Activated effector memory CD4-positive, alpha-beta T cell treated with Interleukin-2 at 50 U/mL for 16 hours (primary cell): ENCODE measurements around the gene PLEKHA5.
"Not testable (repeated sequence)": the region's sequence is repeated elsewhere in the genome, so short reads cannot be mapped to it uniquely, and the experiment has no call there.

Source experiments
- DNase-seq: peaks from one replicate; pipeline ENCODE4 v3.0.0-alpha.2; 2020

PLEKHA5 gene

GRCh38 chr12:19170286-19170685 lies 40.8 kb downstream of the PLEKHA5 start:
- not testable (repeated sequence) for DNase-seq

GRCh38 chr12:19171731-19172130 lies 42.2 kb downstream of the PLEKHA5 start:
- no peak for DNase-seq

- no peak for DNase-seq
Measured at GRCh38 chr12:19177754-19178153, 48.2 kb downstream of the PLEKHA5 start.

GRCh38 chr12:19179986-19180385 lies 50.5 kb downstream of the PLEKHA5 start:
- DNase-seq = no peak

- DNase-seq = no peak
Measured at GRCh38 chr12:19181666-19182426, 52.3 kb downstream of the PLEKHA5 start.

- DNase-seq = no peak
Measured at GRCh38 chr12:19183121-19183838, 53.7 kb downstream of the PLEKHA5 start.

- DNase-seq = no peak
Measured at GRCh38 chr12:19185262-19185929, 55.9 kb downstream of the PLEKHA5 start.

GRCh38 chr12:19186722-19187661 lies 57.5 kb downstream of the PLEKHA5 start:
- no peak for DNase-seq

- no peak for DNase-seq
Measured at GRCh38 chr12:19189522-19189921, 60.0 kb downstream of the PLEKHA5 start.

GRCh38 chr12:19190292-19191031 lies 60.9 kb downstream of the PLEKHA5 start:
- no peak for DNase-seq

- no peak for DNase-seq
Measured at GRCh38 chr12:19191089-19191488, 61.6 kb downstream of the PLEKHA5 start.

- no peak for DNase-seq
Measured at GRCh38 chr12:19191563-19191962, 62.0 kb downstream of the PLEKHA5 start.

- no peak for DNase-seq
Measured at GRCh38 chr12:19192710-19193109, 63.2 kb downstream of the PLEKHA5 start.

GRCh38 chr12:19194963-19195362 lies 65.4 kb downstream of the PLEKHA5 start:
- DNase-seq = no peak

GRCh38 chr12:19196959-19197630 lies 67.6 kb downstream of the PLEKHA5 start:
- DNase-seq = no peak

GRCh38 chr12:19198272-19198671 lies 68.7 kb downstream of the PLEKHA5 start:
- no peak for DNase-seq

GRCh38 chr12:19199332-19199731 lies 69.8 kb downstream of the PLEKHA5 start:
- DNase-seq = no peak

GRCh38 chr12:19200261-19200660 lies 70.7 kb downstream of the PLEKHA5 start:
- DNase-seq = no peak

GRCh38 chr12:19201661-19202060 lies 72.1 kb downstream of the PLEKHA5 start:
- DNase-seq = no peak

GRCh38 chr12:19203013-19203412 lies 73.5 kb downstream of the PLEKHA5 start:
- DNase-seq = no peak
